GM12891 (cell line): ENCODE data around the gene PCDHB12. TPM values are rescaled to one million over a fixed set of nuclear protein-coding genes. Genes with fewer than 3 reads are reported as not detected.
"Not testable (repeated sequence)": the region's sequence is repeated elsewhere in the genome, so short reads cannot be mapped to it uniquely, and the experiment has no call there.

Experiments
- DNase-seq: peaks from one replicate; pipeline ENCODE4 v3.0.0; 2011; ENCODE audit warnings: low spot score; ENCODE audit not compliant: insufficient read length
- FAIRE-seq: peaks from 2 replicates; lab custom pipeline; 2011; peaks lifted over from hg19 to GRCh38; lab: Jason Lieb, UNC
- PAX5 ChIP-seq: IDR thresholded peaks from 2 replicates; pipeline ENCODE4 v1.6.1; 2011; ENCODE audit warnings: low read length, moderate library complexity, mild to moderate bottlenecking; ENCODE audit not compliant: insufficient read depth, severe bottlenecking
- POLR2A ChIP-seq: IDR thresholded peaks from 2 replicates; pipeline ENCODE4 v1.6.1; 2011; ENCODE audit warnings: low read depth, low read length, control low read depth
- POLR2AphosphoS5 ChIP-seq: IDR thresholded peaks from 2 replicates; pipeline ENCODE4 v1.6.1; 2011; ENCODE audit warnings: low read depth, low read length, control low read depth
- POU2F2 ChIP-seq: IDR thresholded peaks from 2 replicates; pipeline ENCODE4 v1.6.1; 2011; ENCODE audit warnings: low read depth, mild to moderate bottlenecking, control low read depth, low read length, moderate library complexity
- SPI1 ChIP-seq: IDR thresholded peaks from 2 replicates; pipeline ENCODE4 v1.6.1; 2011; ENCODE audit warnings: low read depth, low read length, control low read depth
- TAF1 ChIP-seq: IDR thresholded peaks from 2 replicates; pipeline ENCODE4 v1.6.1; 2011; ENCODE audit warnings: low read depth, low read length, control low read depth
- polyA plus RNA-seq: library from polyadenylated mRNA; unstranded; fragments of >200 nt; gene quantifications from one replicate; pipeline ENCODE4 v1.2.1, GENCODE V29; 2012; ENCODE audit warnings: low read depth, missing spikeins, inconsistent platforms; ENCODE audit not compliant: missing spikeins

The PCDHB12 gene
- polyA plus RNA-seq: not detected

DNA sequence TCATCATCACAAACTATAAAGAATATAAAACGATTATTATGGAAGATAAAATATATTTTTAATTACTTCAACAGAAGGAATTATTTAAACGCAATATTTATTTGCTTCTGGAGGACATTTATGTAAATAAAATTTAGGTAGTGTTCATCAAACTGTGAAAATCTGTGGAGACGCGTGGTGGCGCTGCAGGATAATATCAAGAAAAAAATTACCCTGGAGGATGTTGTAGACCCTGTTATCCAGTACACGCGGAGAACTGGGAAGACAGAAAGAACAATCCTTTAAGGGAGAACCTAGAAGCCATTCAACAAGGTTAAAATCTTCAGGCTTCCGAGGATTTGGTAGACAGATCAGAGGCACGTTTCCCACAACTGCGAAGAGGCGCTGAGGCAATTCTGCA is at the start of gene PCDHB12:
PCDHB12 (plus strand) TSS at position 242 of the 400 bp plus-strand sequence. CDS start 189 bp downstream, outside the sequence.
- no peak for TF ChIP-seq TAF1
- no peak for TF ChIP-seq POLR2AphosphoS5
- TF ChIP-seq PAX5: no peak
- no peak for TF ChIP-seq POLR2A
- TF ChIP-seq SPI1: no peak
- TF ChIP-seq POU2F2: no peak
- DNase-seq (no peak), FAIRE-seq (no peak)

DNA sequence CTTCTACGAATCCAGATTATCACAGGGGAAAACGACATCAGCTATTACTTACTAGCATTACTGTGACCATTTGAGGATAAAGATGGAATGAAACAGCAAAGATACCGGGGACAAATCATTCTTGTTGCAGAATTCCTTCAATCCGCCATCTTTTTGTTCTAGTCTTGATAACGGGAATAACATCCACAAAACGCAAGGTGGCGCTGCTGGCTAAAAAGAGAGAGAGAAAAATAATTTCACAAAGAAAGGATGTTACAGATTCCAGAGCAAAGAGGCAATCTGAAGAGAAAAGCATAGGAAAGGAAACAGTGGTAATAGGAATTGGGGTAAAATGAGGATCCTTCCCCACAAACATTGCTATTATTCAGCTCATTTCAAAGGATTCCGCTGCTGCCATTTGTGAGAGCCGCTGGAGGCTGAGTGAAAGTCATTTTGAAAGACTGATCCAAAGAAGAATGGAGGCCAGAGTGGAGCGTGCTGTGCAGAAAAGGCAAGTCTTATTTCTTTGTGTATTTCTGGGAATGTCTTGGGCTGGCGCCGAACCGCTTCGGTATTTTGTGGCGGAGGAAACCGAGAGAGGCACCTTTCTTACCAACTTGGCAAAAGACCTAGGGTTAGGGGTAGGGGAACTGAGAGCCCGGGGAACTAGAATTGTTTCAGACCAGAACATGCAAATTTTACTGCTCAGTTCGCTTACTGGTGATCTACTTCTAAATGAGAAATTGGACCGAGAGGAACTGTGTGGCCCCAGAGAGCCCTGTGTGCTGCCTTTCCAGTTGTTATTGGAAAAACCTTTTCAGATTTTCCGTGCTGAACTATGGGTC is 35.9 kb upstream of the PCDHB12 start, which contains the start of gene PCDHB7:
PCDHB7 (plus strand) TSS at position 264 of the 824 bp plus-strand sequence; CDS start at position 456, 192 bp downstream.
- TF ChIP-seq TAF1: no peak
- no peak for TF ChIP-seq POU2F2
- no peak for TF ChIP-seq SPI1
- no peak for TF ChIP-seq POLR2AphosphoS5
- TF ChIP-seq PAX5: no peak
- TF ChIP-seq POLR2A: no peak
- DNase-seq: no peak
- FAIRE-seq: no peak

DNA sequence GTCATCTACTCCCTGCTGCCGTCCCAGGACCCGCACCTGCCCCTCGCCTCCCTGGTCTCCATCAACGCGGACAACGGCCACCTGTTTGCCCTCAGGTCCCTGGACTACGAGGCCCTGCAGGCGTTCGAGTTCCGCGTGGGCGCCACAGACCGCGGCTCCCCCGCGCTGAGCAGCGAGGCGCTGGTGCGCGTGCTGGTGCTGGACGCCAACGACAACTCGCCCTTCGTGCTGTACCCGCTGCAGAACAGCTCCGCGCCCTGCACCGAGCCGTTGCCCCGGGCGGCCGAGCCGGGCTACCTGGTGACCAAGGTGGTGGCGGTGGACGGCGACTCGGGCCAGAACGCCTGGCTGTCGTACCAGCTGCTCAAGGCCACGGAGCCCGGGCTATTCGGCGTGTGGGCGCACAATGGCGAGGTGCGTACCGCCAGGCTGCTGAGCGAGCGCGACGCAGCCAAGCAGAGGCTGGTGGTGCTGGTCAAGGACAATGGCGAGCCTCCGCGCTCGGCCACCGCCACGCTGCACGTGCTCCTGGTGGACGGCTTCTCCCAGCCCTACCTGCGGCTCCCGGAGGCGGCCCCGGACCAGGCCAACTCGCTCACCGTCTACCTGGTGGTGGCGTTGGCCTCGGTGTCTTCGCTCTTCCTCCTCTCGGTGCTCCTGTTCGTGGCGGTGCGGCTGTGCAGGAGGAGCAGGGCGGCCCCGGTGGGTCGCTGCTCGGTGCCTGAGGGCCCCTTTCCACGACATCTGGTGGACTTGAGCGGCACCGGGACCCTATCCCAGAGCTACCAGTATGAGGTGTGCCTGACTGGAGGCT is 34.0 kb upstream of the PCDHB12 start:
- not testable (repeated sequence) for DNase-seq, FAIRE-seq

- no peak for DNase-seq
- TF ChIP-seq PAX5 (no peak), POU2F2 (no peak), SPI1 (no peak), POLR2AphosphoS5 (no peak), POLR2A (no peak), TAF1 (no peak)
- no peak for FAIRE-seq
These were observed 32.6 kb upstream of the PCDHB12 start for GRCh38 chr5:141175933-141176332.

- not testable (repeated sequence) for DNase-seq
- peak; percentile 20 for FAIRE-seq
These were observed 30.8 kb upstream of the PCDHB12 start, which contains the start of gene PCDHB8 for GRCh38 chr5:141177577-141178191. PCDHB8 (plus strand) TSS chr5:141177790; CDS start chr5:141178035, 245 bp downstream.

GRCh38 chr5:141179371-141179770 is 29.1 kb upstream of the PCDHB12 start:
- not testable (repeated sequence) for FAIRE-seq, DNase-seq

GRCh38 chr5:141179876-141180275 is 28.6 kb upstream of the PCDHB12 start:
- DNase-seq, FAIRE-seq: not testable (repeated sequence)

DNA sequence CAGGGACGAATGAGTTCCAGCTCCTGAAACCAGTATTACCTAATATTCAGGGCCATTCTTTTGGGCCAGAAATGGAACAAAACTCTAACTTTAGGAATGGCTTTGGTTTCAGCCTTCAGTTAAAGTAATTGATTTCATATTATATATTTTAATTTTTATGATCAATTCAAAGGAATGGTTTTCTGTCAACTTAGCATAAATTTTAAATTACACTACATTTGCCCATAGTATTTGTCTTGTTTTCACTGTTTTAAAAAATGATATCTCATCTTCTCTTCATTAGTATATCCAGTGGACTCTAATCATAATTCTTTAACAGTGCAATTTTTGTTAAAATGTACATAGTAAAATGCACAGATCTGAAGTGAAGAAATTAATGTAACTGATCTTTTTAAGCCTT is 28.2 kb upstream of the PCDHB12 start:
- FAIRE-seq (no peak), DNase-seq (no peak)
- TF ChIP-seq POU2F2 (no peak), POLR2A (no peak), POLR2AphosphoS5 (no peak)

DNA sequence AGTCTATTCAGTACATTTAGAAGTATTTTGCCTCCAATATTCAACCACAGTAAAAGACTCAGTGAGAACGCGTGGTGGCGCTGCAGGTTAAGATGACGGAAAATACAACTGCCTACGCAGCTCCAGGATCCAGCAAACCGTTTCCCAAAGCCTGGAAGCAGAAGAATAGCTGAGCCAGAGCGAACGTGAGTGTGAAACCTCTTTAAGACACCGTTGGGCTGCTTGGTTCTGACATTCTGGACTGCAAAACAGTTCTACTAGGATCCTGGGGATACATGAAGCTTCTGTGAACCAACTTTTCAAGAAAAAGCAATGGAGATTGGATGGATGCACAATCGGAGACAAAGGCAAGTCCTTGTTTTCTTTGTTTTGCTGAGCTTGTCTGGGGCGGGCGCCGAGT is 26.3 kb upstream of the PCDHB12 start, which contains the start of gene PCDHB16:
PCDHB16 (plus strand) TSS at position 140 of the 400 bp plus-strand sequence; CDS start at position 313, 173 bp downstream.
- DNase-seq (no peak), FAIRE-seq (no peak)
- TF ChIP-seq POU2F2 (no peak), SPI1 (no peak), PAX5 (no peak), POLR2A (no peak), TAF1 (no peak), POLR2AphosphoS5 (no peak)

DNA sequence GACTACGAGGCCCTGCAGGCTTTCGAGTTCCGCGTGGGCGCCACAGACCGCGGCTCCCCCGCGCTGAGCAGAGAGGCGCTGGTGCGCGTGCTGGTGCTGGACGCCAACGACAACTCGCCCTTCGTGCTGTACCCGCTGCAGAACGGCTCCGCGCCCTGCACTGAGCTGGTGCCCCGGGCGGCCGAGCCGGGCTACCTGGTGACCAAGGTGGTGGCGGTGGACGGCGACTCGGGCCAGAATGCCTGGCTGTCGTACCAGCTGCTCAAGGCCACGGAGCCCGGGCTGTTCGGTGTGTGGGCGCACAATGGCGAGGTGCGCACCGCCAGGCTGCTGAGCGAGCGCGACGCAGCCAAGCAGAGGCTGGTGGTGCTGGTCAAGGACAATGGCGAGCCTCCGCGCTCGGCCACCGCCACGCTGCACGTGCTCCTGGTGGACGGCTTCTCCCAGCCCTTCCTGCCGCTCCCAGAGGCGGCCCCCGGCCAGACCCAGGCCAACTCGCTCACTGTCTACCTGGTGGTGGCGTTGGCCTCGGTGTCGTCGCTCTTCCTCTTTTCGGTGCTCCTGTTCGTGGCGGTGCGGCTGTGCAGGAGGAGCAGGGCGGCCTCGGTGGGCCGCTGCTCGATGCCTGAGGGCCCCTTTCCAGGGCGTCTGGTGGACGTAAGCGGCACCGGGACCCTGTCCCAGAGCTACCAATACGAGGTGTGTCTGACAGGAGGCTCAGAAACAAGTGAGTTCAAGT is 24.2 kb upstream of the PCDHB12 start:
- not testable (repeated sequence) for FAIRE-seq, DNase-seq
